Prostate gland (tissue), 2 donors: ENCODE results near the gene EPSTI1.

Experiments
- POLR2AphosphoS5 ChIP-seq: sonication (generic); formaldehyde crosslinking; IDR thresholded peaks from one replicate; pipeline ENCODE4 v1.6.1; 2017; ENCODE audit warnings: antibody characterized with exemption
- TF ChIP-seq, protein P1 (sequence below), 4 experiments: fragments of 200-600 bp in 2 of 4; fragments of 450-650 bp in 2 of 4; sonication (generic) in 2 of 4; IDR thresholded peaks; 1 replicate in 3 of 4; 2 replicates in 1 of 4; pipeline ENCODE4 v1.5.1; 2016 to 2019; ENCODE audit warnings: antibody characterized with exemption in 4 of 4, mild to moderate bottlenecking in 2 of 4, moderate library complexity in 2 of 4

DNA sequence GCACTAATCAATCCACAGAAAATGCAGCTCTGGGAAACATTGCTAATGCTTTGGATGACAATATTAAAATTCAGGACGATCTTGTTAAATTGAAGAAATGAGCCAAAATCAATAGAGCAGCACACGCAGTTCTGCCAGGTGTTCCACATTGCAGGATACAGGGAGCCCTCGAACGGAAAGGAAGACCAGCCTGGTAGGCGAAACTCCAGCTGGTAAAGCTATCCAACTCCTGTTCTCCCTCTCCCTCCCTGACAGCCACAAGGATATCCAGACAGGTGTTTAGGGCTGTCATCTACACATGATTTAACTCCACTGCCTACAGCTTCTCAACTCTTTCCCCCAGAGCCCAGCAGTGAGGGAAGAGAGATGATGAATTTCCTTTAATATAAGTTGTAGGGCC is 67.7 kb downstream of the EPSTI1 start:
- TF ChIP-seq, protein P1, sequence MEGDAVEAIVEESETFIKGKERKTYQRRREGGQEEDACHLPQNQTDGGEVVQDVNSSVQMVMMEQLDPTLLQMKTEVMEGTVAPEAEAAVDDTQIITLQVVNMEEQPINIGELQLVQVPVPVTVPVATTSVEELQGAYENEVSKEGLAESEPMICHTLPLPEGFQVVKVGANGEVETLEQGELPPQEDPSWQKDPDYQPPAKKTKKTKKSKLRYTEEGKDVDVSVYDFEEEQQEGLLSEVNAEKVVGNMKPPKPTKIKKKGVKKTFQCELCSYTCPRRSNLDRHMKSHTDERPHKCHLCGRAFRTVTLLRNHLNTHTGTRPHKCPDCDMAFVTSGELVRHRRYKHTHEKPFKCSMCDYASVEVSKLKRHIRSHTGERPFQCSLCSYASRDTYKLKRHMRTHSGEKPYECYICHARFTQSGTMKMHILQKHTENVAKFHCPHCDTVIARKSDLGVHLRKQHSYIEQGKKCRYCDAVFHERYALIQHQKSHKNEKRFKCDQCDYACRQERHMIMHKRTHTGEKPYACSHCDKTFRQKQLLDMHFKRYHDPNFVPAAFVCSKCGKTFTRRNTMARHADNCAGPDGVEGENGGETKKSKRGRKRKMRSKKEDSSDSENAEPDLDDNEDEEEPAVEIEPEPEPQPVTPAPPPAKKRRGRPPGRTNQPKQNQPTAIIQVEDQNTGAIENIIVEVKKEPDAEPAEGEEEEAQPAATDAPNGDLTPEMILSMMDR (IDR thresholded peaks at IDR 0.05) = no peak
- peak; percentile 88 for TF ChIP-seq POLR2AphosphoS5
